ENCODE measurements around the gene RTL10. TPM values are rescaled to one million over a fixed set of nuclear protein-coding genes. Genes with fewer than 3 reads are reported as not detected.
A peak's percentile ranks its signal among the peaks of the same experiment; 100 is the strongest.

RTL10 gene
- total and polyA plus RNA-seq, 8 donors: 3.7 to 12.4 (median 8.6) TPM

GRCh38 chr22:19815823-19816290 lies 38.8 kb downstream of the RTL10 start:
- no peak for TF ChIP-seq CTCF (IDR thresholded peaks at IDR 0.05)
- Histone ChIP-seq H3K27ac (no peak overlapping the region), H3K27me3 (no peaks in the 10 kb centered on the region), H3K4me1 (no peaks in the 10 kb centered on the region), H3K36me3 (no peaks in the 10 kb centered on the region), H3K4me3 (no peak overlapping the region), H3K9me3 (no peaks in the 10 kb centered on the region)
- 90% methylated on average over 16 of the region's 16 CpGs for WGBS, 2 donors
- FAIRE-seq: no peak
- intact Hi-C loops (cut with DNase I): no loop called here
- DNase-seq: no peak
- no peak for ATAC-seq

- ATAC-seq (no peak), FAIRE-seq (no peak), DNase-seq (no peak)
- no peaks in the 10 kb centered on the region for H3K27me3 ChIP-seq
- no peaks in the 10 kb centered on the region for H3K36me3 ChIP-seq
- H3K27ac ChIP-seq: no peak overlapping the region
- no peak overlapping the region for H3K4me3 ChIP-seq
- no peaks in the 10 kb centered on the region for H3K9me3 ChIP-seq
- no peak for TF ChIP-seq CTCF (IDR thresholded peaks at IDR 0.05)
- intact Hi-C loops (cut with DNase I): no loop called here
- H3K4me1 ChIP-seq: no peaks in the 10 kb centered on the region
- WGBS, 2 donors: 86 to 88% methylated on average over 18 of the region's 18 CpGs
Observed at GRCh38 chr22:19815093-19815822, 39.4 kb downstream of the RTL10 start.

GRCh38 chr22:19814428-19814827 lies 40.2 kb downstream of the RTL10 start:
- DNase-seq (peak in 1 of 6 donors; percentile 2), FAIRE-seq (no peak), ATAC-seq (no peak)
- WGBS, 2 donors: 85 to 89% methylated on average over 5 of the region's 5 CpGs
- no peaks in the 10 kb centered on the region for H3K27me3 ChIP-seq
- no peak overlapping the region for H3K27ac ChIP-seq
- H3K4me1 ChIP-seq: no peaks in the 10 kb centered on the region
- TF ChIP-seq CTCF (IDR thresholded peaks at IDR 0.05): no peak
- no peaks in the 10 kb centered on the region for H3K9me3 ChIP-seq
- intact Hi-C loops (cut with DNase I): no loop called here
- no peak overlapping the region for H3K4me3 ChIP-seq
- H3K36me3 ChIP-seq: no peaks in the 10 kb centered on the region

GRCh38 chr22:19812910-19813309 lies 41.8 kb downstream of the RTL10 start:
- intact Hi-C loops (cut with DNase I): no loop called here
- DNase-seq (no peak), FAIRE-seq (no peak), ATAC-seq (no peak)
- Histone ChIP-seq H3K27me3 (no peaks in the 10 kb centered on the region), H3K27ac (no peak overlapping the region), H3K9me3 (no peaks in the 10 kb centered on the region), H3K4me1 (no peaks in the 10 kb centered on the region), H3K36me3 (no peaks in the 10 kb centered on the region), H3K4me3 (no peak overlapping the region)
- TF ChIP-seq CTCF (IDR thresholded peaks at IDR 0.05): no peak
- 90 to 95% methylated on average over 11 of the region's 11 CpGs for WGBS, 2 donors
